GM23248 (cell line): ENCODE data around the gene CNDP1.

Experiments
- EZH2 ChIP-seq: fragments of 200-600 bp; sonication (generic); IDR thresholded peaks from 2 replicates; pipeline ENCODE4 v1.6.1; 2018; ENCODE audit warnings: antibody characterized with exemption, mild to moderate bottlenecking; ENCODE audit not compliant: insufficient read depth, poor library complexity, severe bottlenecking
- EZH2phosphoT487 ChIP-seq: fragments of 200-600 bp; sonication (generic); IDR thresholded peaks from 2 replicates; pipeline ENCODE4 v1.6.1; 2018; ENCODE audit warnings: antibody characterized with exemption, moderate library complexity, mild to moderate bottlenecking, low read depth; ENCODE audit not compliant: insufficient read depth

DNA sequence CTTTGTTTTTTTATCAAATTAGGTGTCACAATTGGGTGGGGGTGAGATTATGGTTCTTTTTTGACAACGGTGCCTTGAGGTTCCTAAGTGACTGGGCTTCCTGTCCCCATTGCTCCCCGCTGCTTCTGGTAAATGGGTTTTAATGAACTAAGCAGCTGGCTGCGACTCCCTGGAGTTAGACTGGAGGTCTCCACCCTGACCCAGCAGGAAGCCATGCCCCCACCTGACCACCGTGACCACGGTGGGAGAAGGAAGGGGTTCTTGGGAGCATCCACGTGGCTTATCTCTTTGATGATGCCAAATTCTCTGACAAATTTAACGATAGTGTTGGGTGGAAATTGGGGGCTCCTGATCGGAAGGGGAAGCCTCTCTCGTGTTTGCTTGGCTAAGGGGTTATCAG, 25.9 kb upstream of the CNDP1 start:
- TF ChIP-seq EZH2phosphoT487 = no peak
- TF ChIP-seq EZH2 = no peak
